Left lung (tissue), 10 donors: ENCODE results near the gene TANC2. TPM values are rescaled to one million over a fixed set of nuclear protein-coding genes. Genes with fewer than 3 reads are reported as not detected.

Experiments
- ATAC-seq: fragments of 200-7000 bp; cut with Tn5 transposase; one replicate; pipeline ENCODE4 v1.9.1; 2020; ENCODE audit warnings: moderate library complexity
- DNase-seq, 4 donors: peaks; one replicate each; pipeline ENCODE4 v3.0.0-alpha.2; 2013 to 2020
- H3K27ac ChIP-seq, 2 donors: fragments of 200-600 bp; sonication (generic) in 1 of 2; one replicate each; pipeline versions ENCODE4 v1.5.0 to v1.8.0; 2020 to 2021
- H3K27me3 ChIP-seq, 2 donors: fragments of 200-600 bp; sonication (generic) in 1 of 2; one replicate each; pipeline versions ENCODE4 v1.5.0 to v1.8.0; 2020 to 2021
- H3K36me3 ChIP-seq, 2 donors: fragments of 200-600 bp; sonication (generic) in 1 of 2; one replicate each; pipeline versions ENCODE4 v1.5.0 to v1.8.0; 2020 to 2021
- H3K4me1 ChIP-seq, 2 donors: fragments of 200-600 bp; one replicate each; pipeline ENCODE4 v1.8.0; 2021
- H3K4me3 ChIP-seq, 2 donors: fragments of 200-600 bp; sonication (generic) in 1 of 2; one replicate each; pipeline versions ENCODE4 v1.5.0 to v1.8.0; 2020 to 2021; ENCODE audit warnings: mild to moderate bottlenecking in 1 of 2
- H3K9me3 ChIP-seq, 2 donors: fragments of 200-600 bp; sonication (generic) in 1 of 2; one replicate each; pipeline versions ENCODE4 v1.5.0 to v1.8.0; 2020 to 2021
- intact Hi-C, 2 donors: fragments of 100-400 bp; cut with DNase I; formaldehyde crosslinking; loops; one replicate each; pipeline versions ENCODE4 v1.11.2 to v1.14.2; 2022
- microRNA-seq, 2 donors: library from miRNA; unstranded; fragments of <30 nt; microRNA quantifications; one replicate each; pipeline ENCODE4, GENCODE V29; 2019
- polyA plus RNA-seq, 6 donors: library from polyadenylated mRNA; unstranded; fragments of 120-200 nt; gene quantifications; one replicate each; pipeline ENCODE4 v1.2.1, GENCODE V29; 2013; ENCODE audit not compliant: insufficient read length in 6 of 6
- total RNA-seq, 2 donors: library from RNA; stranded (reverse); fragmentation: NEBNext Ultra II Directional; extraction: Animal tissue kit (Norgen Biotek cat#: 25700); gene quantifications; one replicate each; pipeline ENCODE4 v1.2.1, GENCODE V29; 2021
- TF ChIP-seq, protein P1 (sequence below), 2 donors: fragments of 200-600 bp; sonication (generic) in 1 of 2; IDR thresholded peaks; one replicate each; pipeline versions ENCODE4 v1.5.0 to v1.8.0; 2021; ENCODE audit warnings: antibody characterized with exemption in 2 of 2
- donor health status: DM: no; HTN: yes; CAD: no.
- donor health status: DM: no; HTN: no; CAD: no.

TANC2 gene
- total and polyA plus RNA-seq, 8 donors = 32.5 to 119 (median 36.8) TPM

GRCh38 chr17:63015824-63016223, 49.8 kb downstream of the TANC2 start:
- H3K36me3 ChIP-seq = peaks cover 0 to 2% of the 10 kb centered on the region in 2 donors
- no peak for ATAC-seq
- no peaks in the 10 kb centered on the region for H3K4me1 ChIP-seq
- H3K27ac ChIP-seq = no peak overlapping the region
- no peak for DNase-seq
- H3K27me3 ChIP-seq = no peaks in the 10 kb centered on the region
- intact Hi-C loops = no loop called here
- H3K9me3 ChIP-seq = no peaks in the 10 kb centered on the region
- TF ChIP-seq, protein P1, sequence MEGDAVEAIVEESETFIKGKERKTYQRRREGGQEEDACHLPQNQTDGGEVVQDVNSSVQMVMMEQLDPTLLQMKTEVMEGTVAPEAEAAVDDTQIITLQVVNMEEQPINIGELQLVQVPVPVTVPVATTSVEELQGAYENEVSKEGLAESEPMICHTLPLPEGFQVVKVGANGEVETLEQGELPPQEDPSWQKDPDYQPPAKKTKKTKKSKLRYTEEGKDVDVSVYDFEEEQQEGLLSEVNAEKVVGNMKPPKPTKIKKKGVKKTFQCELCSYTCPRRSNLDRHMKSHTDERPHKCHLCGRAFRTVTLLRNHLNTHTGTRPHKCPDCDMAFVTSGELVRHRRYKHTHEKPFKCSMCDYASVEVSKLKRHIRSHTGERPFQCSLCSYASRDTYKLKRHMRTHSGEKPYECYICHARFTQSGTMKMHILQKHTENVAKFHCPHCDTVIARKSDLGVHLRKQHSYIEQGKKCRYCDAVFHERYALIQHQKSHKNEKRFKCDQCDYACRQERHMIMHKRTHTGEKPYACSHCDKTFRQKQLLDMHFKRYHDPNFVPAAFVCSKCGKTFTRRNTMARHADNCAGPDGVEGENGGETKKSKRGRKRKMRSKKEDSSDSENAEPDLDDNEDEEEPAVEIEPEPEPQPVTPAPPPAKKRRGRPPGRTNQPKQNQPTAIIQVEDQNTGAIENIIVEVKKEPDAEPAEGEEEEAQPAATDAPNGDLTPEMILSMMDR (IDR thresholded peaks at IDR 0.05) = no peak
- no peak overlapping the region for H3K4me3 ChIP-seq

Small RNA genes lying within 50 kb of the gene (microRNA-seq; reads per million reads assigned to microRNA genes)
- gene MIR633 = 0 reads per million in 2 donors

Other genes starting within 250 kb of the TANC2 start
- gene MARCHF10, start 157.9 kb upstream of the TANC2 start, total RNA-seq = 1 to 10 TPM in 1 of 2 donors, under 1 TPM in 1; 0.52 to 2.3 TPM
- gene MARCHF10, start 157.9 kb upstream of the TANC2 start, polyA plus RNA-seq = 1 to 10 TPM; 1.3 to 3.6 (median 1.9) TPM